BJ (cell line): ENCODE data around the gene CHST8. TPM values are rescaled to one million over a fixed set of nuclear protein-coding genes. Genes with fewer than 3 reads are reported as not detected.

ENCODE experiments used
- CTCF ChIA-PET: fragments of 350-600 bp; formaldehyde crosslinking; extraction: SDS; loops from one replicate; lab custom pipeline; 2021; ENCODE audit warnings: antibody characterized with exemption, inconsistent platforms; lab: Yijun Ruan, JAX
- POLR2A ChIA-PET: fragments of 300-600 bp; sonication (Branson Sonifier 250); formaldehyde crosslinking; extraction: SDS; loops from one replicate; lab custom pipeline; 2021; ENCODE audit warnings: antibody characterized with exemption; lab: Charles Lee
- DNase-seq: peaks from one replicate; pipeline ENCODE4 v3.0.0-alpha.2; 2011; ENCODE audit warnings: low read depth
- H3K27me3 ChIP-seq: 2 replicates; pipeline ENCODE4 v1.6.0; 2011; ENCODE audit warnings: low read length; ENCODE audit not compliant: control insufficient read depth, insufficient read depth
- H3K36me3 ChIP-seq: 2 replicates; pipeline ENCODE4 v1.5.1; 2011; ENCODE audit warnings: low read length; ENCODE audit not compliant: control insufficient read depth, insufficient read depth
- H3K4me3 ChIP-seq: 2 replicates; pipeline ENCODE4 v1.5.1; 2011; ENCODE audit warnings: low read depth, mild to moderate bottlenecking, control low read depth, low read length
- polyA plus RNA-seq: library from polyadenylated mRNA; depleted of rRNA; stranded (reverse); fragments of >200 nt; gene quantifications from 2 replicates; pipeline ENCODE4 v1.2.3, GENCODE V29; 2011
- TF ChIP-seq, protein P1 (sequence below): IDR thresholded peaks from 2 replicates; pipeline ENCODE4 v1.5.1; 2011; ENCODE audit warnings: low read depth, mild to moderate bottlenecking, control low read depth, inconsistent platforms, low read length, moderate library complexity; ENCODE audit not compliant: insufficient read depth

The CHST8 gene
- polyA plus RNA-seq, 1 experiment, result 0.09 TPM

DNA sequence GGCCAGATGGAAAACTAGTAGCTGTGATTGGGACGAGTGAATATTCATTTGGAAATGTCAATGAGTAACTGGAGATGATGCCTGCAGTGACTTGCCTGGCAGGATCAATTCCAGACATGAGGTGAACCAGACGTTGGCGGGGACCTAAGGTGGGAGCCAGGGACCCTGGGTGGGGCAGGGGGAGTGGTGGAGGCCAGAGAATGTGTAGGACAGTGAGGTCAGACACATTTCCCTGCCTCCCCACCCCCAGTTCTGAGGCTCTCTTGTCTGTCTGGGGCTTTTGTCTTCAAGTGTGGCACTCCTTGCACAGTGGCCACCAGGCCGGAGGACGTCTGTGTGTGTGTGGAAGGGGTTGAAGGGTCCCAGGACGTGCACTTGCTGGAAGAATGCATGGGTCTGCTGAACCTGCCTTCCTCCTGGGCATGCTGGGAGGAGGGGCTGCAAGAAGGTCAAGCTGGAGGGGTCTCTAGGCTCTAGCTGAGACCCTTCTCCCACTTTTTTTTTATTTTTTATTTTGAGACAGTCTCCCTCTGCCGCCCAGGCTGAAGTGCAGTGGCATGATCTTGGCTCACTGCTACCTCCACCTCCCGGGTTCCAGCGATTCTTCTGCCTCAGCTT, 51.6 kb downstream of the CHST8 start:
- Histone ChIP-seq H3K4me3 (no peak overlapping the region), H3K36me3 (no peaks in the 10 kb centered on the region), H3K27me3 (no peaks in the 10 kb centered on the region)
- POLR2A ChIA-PET, result no interaction called here
- TF ChIP-seq, protein P1, sequence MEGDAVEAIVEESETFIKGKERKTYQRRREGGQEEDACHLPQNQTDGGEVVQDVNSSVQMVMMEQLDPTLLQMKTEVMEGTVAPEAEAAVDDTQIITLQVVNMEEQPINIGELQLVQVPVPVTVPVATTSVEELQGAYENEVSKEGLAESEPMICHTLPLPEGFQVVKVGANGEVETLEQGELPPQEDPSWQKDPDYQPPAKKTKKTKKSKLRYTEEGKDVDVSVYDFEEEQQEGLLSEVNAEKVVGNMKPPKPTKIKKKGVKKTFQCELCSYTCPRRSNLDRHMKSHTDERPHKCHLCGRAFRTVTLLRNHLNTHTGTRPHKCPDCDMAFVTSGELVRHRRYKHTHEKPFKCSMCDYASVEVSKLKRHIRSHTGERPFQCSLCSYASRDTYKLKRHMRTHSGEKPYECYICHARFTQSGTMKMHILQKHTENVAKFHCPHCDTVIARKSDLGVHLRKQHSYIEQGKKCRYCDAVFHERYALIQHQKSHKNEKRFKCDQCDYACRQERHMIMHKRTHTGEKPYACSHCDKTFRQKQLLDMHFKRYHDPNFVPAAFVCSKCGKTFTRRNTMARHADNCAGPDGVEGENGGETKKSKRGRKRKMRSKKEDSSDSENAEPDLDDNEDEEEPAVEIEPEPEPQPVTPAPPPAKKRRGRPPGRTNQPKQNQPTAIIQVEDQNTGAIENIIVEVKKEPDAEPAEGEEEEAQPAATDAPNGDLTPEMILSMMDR, result no peak
- DNase-seq, result no peak
- CTCF ChIA-PET, result no interaction called here

DNA sequence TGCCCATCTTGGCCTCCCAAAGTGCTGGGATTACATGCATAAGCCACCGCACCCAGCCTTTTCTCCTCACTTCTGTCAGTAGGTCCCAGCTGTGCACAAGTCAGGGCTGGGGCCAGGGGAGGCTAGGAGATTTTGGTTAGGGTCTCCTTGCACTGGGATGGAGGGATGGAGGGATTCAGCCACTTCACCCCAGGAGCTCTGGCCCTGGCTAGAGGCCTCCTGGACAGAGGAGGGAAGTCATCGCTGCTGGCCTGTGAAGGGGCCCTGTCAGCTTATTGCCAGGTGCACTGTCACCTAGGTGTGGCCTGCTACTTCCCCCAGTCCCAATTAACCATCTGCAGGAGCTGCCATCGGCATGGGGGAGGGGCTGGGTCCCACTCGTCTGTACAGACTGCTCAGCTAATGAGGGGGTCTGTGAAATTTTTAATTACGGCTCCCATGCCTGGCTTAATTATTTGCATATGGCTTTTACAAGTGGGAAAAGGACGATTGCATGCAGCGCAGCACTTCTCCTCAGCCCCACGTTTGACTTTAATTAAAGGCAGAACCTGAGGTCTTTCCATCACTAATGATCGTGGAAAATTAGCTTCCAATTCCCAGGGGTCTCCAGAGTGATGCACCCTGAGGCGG, 52.4 kb downstream of the CHST8 start:
- Histone ChIP-seq H3K36me3 (no peaks in the 10 kb centered on the region), H3K27me3 (no peaks in the 10 kb centered on the region), H3K4me3 (no peak overlapping the region)
- TF ChIP-seq, protein P1, result no peak
- POLR2A ChIA-PET, result no interaction called here
- CTCF ChIA-PET, result no interaction called here
- no peak for DNase-seq

DNA sequence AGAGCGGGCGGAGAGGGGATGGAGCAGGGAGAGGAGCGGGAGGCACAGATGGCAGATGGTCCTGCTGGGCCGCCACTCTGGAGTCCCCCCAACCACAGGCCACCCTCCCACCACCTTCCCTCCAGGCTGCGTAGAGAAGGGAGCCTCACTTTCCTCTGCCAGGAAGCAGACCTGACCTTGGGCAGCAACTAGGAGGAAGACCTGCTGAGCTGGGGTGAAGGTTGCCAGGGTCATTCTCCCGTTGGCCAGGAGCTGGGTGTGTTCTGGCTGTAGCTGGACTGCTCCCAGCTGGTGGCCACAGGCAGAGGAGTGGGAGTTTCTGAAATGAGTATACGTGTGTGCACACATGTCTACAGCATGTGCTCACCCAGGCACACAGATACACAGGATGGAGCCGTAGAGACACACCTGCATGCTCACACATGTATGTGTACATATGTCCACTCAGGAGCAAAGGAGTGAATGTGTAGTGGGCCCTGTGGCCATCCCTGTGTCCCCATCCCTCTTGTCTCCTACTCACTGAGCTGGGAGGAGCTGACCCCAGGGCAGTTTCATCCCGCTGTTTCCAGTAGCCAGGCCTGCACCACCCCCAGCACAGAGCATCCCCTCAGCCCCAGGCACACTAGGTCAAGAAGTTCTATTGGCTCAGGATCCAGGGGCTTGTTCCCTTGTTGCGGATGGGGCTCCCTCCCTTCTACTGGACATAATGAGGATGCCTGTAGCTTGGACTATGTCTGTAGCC, 53.0 kb downstream of the CHST8 start:
- H3K27me3 ChIP-seq, result no peaks in the 10 kb centered on the region
- H3K36me3 ChIP-seq, result no peaks in the 10 kb centered on the region
- H3K4me3 ChIP-seq, result no peak overlapping the region
- TF ChIP-seq, protein P1, result no peak
- ChIA-PET POLR2A (no interaction called here), CTCF (no interaction called here)
- DNase-seq, result no peak

DNA sequence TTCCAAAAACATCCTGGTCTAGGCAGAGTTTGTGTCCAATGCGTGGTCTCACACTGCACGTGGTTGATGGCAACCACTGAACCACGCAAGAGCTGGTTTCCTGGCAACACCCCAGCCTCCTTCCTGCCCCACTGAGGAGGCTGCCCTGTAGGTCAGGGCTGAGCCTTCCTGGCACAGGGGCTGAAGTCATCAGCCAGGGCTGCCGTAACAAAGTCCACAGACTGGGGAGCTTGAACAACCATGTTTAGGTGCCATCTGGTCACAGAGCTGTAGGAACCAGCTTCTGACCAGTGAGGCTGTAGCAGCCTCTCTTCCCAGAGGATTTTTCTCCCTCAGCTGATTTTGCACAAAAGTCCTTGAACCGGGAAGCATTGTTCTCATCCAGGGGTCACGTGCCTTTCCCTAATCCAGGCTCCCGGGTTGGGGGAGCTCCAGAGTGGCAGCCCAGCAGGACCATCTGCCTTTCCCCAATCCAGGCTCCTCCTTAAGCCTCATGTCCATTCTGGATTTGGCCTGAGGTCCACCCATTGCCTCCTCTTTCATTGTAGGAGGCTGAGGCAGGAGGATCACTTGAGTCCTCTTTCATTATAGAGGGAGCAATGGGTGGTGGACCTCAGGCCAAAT, 53.9 kb downstream of the CHST8 start:
- H3K36me3 ChIP-seq, result no peaks in the 10 kb centered on the region
- CTCF ChIA-PET, result no interaction called here
- POLR2A ChIA-PET, result no interaction called here
- DNase-seq, result no peak
- H3K27me3 ChIP-seq, result no peaks in the 10 kb centered on the region
- TF ChIP-seq, protein P1, result no peak
- no peak overlapping the region for H3K4me3 ChIP-seq
